Activated T-helper 17 cell treated with anti-CD3 and anti-CD28 coated beads, Interleukin-2, amount 50 U/mL, for 72 hours (primary cell): Measurements from ENCODE around the gene CCDC40. TPM values are rescaled to one million over a fixed set of nuclear protein-coding genes. Genes with fewer than 3 reads are reported as not detected.

Experiments
- ATAC-seq: fragments of 150-1000 bp; cut with Tn5 transposase; replicated peaks from 2 replicates; pipeline ENCODE4 v1.10.0; 2021; ENCODE audit warnings: mild to moderate bottlenecking, moderate library complexity
- H3K27ac Mint-ChIP-seq: one replicate; pipeline ENCODE4 v1.8.0; 2022; ENCODE audit warnings: mixed read lengths
- H3K27me3 Mint-ChIP-seq: one replicate; pipeline ENCODE4 v1.8.0; 2022; ENCODE audit warnings: mixed read lengths
- H3K36me3 Mint-ChIP-seq: one replicate; pipeline ENCODE4 v1.8.0; 2022; ENCODE audit warnings: low read depth, mild to moderate bottlenecking, mixed read lengths
- H3K4me1 Mint-ChIP-seq: one replicate; pipeline ENCODE4 v1.8.0; 2022; ENCODE audit warnings: mixed read lengths
- H3K4me3 Mint-ChIP-seq: one replicate; pipeline ENCODE4 v1.8.0; 2022; ENCODE audit warnings: mild to moderate bottlenecking, mixed read lengths
- H3K9me3 Mint-ChIP-seq: one replicate; pipeline ENCODE4 v1.8.0; 2022; ENCODE audit warnings: mixed read lengths
- total RNA-seq, 2 donors: library from RNA; stranded (reverse); gene quantifications; one replicate each; pipeline ENCODE4 v1.2.3, GENCODE V29; 2022

Gene CCDC40
- total RNA-seq, 2 donors from 2014 or later = 0.69 TPM; not detected in 1

DNA sequence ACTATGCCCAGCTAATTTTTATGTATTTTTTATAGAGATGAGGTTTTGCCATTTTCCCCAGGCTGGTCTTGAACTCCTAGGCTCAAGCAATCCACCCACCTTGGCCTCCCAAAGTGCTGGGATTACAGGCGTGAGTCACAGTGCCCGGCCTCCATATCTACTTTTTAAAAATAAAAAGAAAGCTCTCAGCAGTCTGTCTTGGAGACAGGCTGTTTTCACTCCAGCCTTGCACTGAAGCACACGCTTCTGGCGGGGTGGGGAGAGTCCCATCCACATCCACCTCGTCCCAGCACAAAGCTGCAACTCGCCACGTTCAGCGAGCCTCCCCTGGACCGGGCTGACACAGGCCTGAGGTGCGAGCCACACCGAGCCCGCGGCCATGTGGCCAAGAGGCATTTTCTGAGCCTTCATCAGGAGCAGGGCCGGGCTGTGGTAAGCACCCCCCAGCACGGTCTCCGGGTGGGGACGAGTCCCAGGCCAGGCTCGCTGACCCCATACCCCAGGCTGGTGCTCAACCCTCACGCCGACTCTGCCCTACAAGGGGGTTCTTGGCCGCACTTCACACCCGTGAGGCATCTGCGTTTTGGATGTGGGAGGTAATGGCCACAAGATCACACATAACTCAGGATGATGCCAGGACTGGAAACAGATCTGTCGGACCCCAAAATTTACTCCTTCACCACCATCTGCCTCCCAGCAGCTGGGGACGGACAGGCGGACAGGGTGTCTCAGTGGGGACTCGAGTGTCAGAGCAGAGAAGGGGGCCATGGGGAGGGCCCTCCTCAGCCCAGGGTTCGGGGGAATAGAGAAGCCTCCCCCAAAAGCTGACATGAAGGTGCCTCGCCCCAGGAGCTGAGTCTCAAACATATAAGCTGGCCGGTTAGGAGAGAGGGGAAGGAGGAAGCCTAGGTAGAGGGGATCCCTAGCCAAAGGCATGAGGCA is 29.4 kb upstream of the CCDC40 start:
- H3K4me1 Mint-ChIP-seq = peaks cover 5% of the 10 kb centered on the region

GRCh38 chr17:80007939-80008338 is 28.5 kb upstream of the CCDC40 start:
- Mint-ChIP-seq H3K4me3 (no peak overlapping the region), H3K9me3 (no peaks in the 10 kb centered on the region), H3K27me3 (no peaks in the 10 kb centered on the region), H3K36me3 (no peaks in the 10 kb centered on the region), H3K4me1 (peaks cover 5% of the 10 kb centered on the region), H3K27ac (no peak overlapping the region)
- no peak for ATAC-seq

More for the DNA sequence above, 29.4 kb upstream of the CCDC40 start:
- Mint-ChIP-seq H3K27ac (no peak overlapping the region), H3K36me3 (no peaks in the 10 kb centered on the region), H3K9me3 (no peaks in the 10 kb centered on the region), H3K4me3 (no peak overlapping the region), H3K27me3 (no peaks in the 10 kb centered on the region)
- no peak for ATAC-seq

DNA sequence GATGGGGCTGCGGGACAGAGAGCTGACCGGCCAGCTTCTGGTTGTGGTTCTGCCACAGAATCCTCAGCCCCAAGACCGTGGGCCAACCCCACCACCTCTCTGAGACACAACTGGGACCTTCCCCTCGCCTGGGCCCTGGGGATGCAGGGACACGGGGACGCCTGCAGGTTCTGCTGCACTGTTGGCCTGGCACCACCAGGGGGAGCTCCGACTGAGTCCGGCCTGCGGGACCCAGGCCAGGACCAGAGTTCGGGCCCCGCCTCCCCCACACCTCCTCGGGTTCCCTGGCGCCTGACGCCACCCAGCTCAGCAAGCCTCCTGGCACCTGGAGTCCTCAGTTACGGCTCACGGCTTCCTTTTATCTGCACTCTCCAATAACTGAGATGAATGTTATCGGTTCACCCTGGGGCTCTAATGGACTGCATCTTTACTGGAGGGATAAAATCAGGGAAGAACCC is 28.0 kb upstream of the CCDC40 start:
- no peak overlapping the region for H3K27ac Mint-ChIP-seq
- H3K36me3 Mint-ChIP-seq = no peaks in the 10 kb centered on the region
- no peaks in the 10 kb centered on the region for H3K27me3 Mint-ChIP-seq
- H3K9me3 Mint-ChIP-seq = no peaks in the 10 kb centered on the region
- H3K4me1 Mint-ChIP-seq = peaks cover 5% of the 10 kb centered on the region
- no peak overlapping the region for H3K4me3 Mint-ChIP-seq
- peak; percentile 90 for ATAC-seq

DNA sequence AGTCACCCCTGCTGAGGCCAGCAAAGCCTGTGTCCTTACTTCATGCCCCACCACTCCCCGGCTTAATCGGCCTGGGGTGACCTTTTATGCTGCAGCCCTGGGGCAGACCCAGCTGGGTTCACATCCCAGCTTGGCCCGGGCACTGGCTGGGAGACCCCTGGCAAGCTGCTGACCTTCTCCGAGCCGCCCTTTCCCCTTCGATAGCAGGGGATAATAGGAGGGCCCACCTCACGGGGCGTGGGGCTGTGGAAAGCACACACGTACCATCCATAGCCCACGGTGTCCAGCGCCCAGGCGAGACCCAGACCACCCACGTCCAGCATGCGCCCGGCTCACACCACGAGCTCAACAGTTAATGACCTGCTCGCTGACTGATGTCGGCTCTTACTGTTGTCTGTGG is 27.6 kb upstream of the CCDC40 start:
- Mint-ChIP-seq H3K4me1 (peaks cover 5% of the 10 kb centered on the region), H3K4me3 (no peak overlapping the region), H3K9me3 (no peaks in the 10 kb centered on the region), H3K27me3 (no peaks in the 10 kb centered on the region), H3K36me3 (no peaks in the 10 kb centered on the region), H3K27ac (no peak overlapping the region)
- no peak for ATAC-seq

- no peak for ATAC-seq
- Mint-ChIP-seq H3K9me3 (no peaks in the 10 kb centered on the region), H3K27ac (no peak overlapping the region), H3K4me3 (no peak overlapping the region), H3K4me1 (peaks cover 5% of the 10 kb centered on the region), H3K36me3 (no peaks in the 10 kb centered on the region), H3K27me3 (no peaks in the 10 kb centered on the region)
These were observed 26.8 kb upstream of the CCDC40 start for GRCh38 chr17:80009391-80010282.

- Mint-ChIP-seq H3K4me1 (peaks cover 5% of the 10 kb centered on the region), H3K27me3 (no peaks in the 10 kb centered on the region), H3K9me3 (no peaks in the 10 kb centered on the region), H3K36me3 (no peaks in the 10 kb centered on the region), H3K27ac (no peak overlapping the region), H3K4me3 (no peak overlapping the region)
- ATAC-seq = no peak
These were observed 26.1 kb upstream of the CCDC40 start for GRCh38 chr17:80010283-80010858.

DNA sequence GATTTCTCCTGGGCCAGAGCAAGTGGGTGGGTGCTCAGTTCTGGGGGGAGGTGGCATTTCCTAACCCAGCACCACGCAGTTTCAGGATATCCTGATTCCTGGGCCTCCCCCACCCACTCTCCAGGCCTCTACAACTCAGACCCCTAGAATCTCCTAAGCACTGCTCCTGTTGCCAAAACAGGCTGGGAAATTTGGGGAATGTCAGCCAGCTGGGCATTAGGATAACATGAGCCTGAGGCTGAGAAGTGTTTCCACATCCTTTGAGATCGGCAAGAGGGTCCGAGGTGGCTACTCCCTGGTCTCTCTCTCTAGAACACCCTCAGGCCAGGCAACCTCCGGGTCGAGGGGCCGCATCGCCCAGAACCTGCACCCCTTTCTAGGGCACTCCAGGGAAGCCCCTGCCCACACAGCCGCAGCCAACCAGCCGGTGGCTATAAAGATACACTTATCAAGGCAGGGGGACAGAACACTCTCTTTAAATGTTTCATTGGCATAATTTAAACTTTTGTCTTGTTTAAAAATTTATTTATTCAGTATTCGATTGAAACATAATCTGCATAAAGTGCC is 24.4 kb upstream of the CCDC40 start:
- Mint-ChIP-seq H3K36me3 (no peaks in the 10 kb centered on the region), H3K9me3 (no peaks in the 10 kb centered on the region), H3K4me1 (no peaks in the 10 kb centered on the region), H3K27me3 (no peaks in the 10 kb centered on the region), H3K4me3 (no peak overlapping the region), H3K27ac (no peak overlapping the region)
- ATAC-seq = no peak

DNA sequence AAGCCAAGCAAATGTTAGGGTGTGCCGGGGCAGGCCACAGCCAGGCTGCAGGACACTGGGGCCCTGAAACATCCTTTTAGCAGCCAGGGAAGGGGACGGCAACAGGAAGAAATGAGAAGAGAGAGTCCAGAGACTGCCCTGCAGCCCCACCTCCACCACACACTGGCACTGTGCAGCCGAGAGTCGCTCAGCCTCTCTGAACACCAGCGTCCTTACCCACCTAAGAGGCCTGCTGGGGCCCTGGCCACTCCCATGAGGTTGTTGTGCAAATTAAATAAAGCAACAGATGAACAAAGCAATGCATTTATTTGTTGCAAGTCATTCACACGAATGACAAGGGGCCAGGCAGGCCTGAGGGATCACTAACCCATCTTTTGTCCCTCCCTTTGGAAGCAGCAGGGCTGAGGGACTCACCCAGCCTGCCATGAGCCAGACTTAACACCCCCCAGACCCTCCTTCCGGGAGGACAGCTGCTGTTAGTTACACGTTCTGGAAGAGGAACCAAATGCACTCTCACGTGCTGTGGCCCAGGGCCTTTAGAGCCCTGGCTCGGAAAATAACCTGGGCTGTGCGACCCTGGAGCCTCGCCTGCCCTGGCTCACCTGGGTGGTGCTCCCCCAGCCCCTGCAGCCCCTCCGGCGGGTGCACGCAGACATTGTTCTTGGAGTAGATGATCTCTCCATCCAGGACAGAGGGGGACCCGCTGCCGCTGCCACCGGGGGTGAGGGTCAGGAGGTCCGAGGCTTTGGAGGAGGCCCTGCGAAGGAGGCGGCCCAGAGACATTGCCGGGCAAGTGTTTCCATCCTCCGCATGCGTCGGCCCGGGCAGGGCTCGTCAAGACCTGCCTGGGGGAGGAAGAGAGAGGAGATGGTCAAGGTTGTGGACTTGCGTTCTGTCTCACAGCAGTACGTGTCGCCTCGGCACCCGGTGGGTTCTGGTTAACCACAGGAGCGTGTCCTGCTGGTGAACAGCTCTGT is 23.4 kb upstream of the CCDC40 start:
- no peaks in the 10 kb centered on the region for H3K27me3 Mint-ChIP-seq
- H3K36me3 Mint-ChIP-seq = no peaks in the 10 kb centered on the region
- H3K9me3 Mint-ChIP-seq = no peaks in the 10 kb centered on the region
- H3K4me1 Mint-ChIP-seq = no peaks in the 10 kb centered on the region
- no peak overlapping the region for H3K4me3 Mint-ChIP-seq
- H3K27ac Mint-ChIP-seq = no peak overlapping the region
- ATAC-seq = no peak

DNA sequence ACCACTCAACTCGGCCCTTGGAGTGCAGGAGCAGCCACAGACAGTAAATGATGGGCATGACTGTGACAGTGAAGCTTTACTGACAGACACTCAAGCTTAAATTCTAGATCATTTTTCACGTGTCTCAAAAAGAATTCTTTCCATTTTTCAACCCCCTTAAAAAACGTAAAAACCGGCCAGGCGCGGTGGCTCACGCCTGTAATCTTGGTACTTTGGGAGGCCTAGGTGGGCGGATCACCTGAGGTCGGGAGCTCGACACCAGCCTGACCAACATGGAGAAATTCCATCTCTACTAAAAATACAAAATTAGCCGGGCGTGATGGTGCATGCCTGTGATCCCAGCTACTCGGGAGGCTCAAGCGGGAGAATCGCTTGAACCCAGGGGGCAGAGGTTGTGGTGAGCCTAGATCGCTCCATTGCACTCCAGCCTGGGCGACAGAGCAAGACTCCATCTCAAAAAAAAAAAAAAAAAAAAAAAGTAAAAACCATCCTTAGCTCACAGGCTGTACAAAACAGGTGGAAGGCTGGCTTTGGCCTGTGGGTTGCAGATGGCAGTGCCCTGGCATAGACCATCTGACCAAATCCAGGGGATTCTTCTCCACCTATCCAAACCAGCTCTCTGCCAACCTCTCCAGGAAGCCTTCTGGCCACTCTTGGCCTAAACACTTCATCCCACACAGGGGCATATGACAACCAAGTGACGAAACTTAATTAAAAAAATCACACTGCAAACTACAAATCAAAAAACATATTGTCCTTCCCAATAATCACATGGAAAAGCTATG is 19.0 kb upstream of the CCDC40 start:
- H3K27ac Mint-ChIP-seq = no peak overlapping the region
- H3K4me1 Mint-ChIP-seq = no peaks in the 10 kb centered on the region
- H3K36me3 Mint-ChIP-seq = no peaks in the 10 kb centered on the region
- ATAC-seq = no peak
- H3K27me3 Mint-ChIP-seq = no peaks in the 10 kb centered on the region
- H3K9me3 Mint-ChIP-seq = no peaks in the 10 kb centered on the region
- H3K4me3 Mint-ChIP-seq = no peak overlapping the region

DNA sequence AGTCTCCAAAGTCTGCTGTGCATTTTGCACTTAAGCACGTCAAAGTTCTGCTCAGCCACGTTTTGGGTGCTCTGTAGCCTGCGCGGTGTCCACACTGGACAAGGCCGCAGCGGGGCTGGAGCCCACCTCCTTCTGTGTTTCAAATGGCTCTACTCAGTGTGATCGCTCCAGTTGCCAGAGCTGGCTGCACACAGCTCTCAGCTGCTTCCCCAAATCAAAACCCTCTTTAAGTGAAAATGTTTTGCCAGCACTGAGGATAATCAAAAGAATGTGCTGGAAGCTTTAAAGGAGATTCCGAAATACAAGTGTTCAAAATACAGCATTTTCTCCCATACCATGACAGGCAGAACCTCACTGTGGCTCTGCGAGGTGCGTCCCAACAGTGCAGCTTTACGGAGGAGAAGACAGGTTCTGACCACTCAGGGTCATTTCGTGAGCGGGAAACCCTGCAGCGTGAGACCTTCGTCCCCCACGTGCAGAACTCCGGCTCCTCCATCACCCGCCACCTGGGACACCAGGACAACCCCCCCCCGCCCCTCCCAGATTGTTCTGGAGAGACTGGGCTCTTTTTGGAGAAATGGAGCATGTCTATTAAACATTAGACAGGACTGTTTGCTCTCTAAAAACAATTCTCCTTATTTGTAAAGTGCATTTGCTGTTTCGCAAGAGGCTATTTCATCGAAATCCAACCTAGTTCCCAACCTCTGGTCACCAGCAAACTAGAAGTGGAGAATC is 17.4 kb upstream of the CCDC40 start:
- Mint-ChIP-seq H3K36me3 (no peaks in the 10 kb centered on the region), H3K27ac (no peak overlapping the region), H3K9me3 (no peaks in the 10 kb centered on the region), H3K4me1 (no peaks in the 10 kb centered on the region), H3K27me3 (no peaks in the 10 kb centered on the region), H3K4me3 (no peak overlapping the region)
- no peak for ATAC-seq

GRCh38 chr17:80021600-80021999 is 14.8 kb upstream of the CCDC40 start:
- H3K9me3 Mint-ChIP-seq = no peaks in the 10 kb centered on the region
- no peak for ATAC-seq
- H3K4me1 Mint-ChIP-seq = no peaks in the 10 kb centered on the region
- H3K27ac Mint-ChIP-seq = no peak overlapping the region
- no peak overlapping the region for H3K4me3 Mint-ChIP-seq
- H3K36me3 Mint-ChIP-seq = no peaks in the 10 kb centered on the region
- H3K27me3 Mint-ChIP-seq = no peaks in the 10 kb centered on the region

DNA sequence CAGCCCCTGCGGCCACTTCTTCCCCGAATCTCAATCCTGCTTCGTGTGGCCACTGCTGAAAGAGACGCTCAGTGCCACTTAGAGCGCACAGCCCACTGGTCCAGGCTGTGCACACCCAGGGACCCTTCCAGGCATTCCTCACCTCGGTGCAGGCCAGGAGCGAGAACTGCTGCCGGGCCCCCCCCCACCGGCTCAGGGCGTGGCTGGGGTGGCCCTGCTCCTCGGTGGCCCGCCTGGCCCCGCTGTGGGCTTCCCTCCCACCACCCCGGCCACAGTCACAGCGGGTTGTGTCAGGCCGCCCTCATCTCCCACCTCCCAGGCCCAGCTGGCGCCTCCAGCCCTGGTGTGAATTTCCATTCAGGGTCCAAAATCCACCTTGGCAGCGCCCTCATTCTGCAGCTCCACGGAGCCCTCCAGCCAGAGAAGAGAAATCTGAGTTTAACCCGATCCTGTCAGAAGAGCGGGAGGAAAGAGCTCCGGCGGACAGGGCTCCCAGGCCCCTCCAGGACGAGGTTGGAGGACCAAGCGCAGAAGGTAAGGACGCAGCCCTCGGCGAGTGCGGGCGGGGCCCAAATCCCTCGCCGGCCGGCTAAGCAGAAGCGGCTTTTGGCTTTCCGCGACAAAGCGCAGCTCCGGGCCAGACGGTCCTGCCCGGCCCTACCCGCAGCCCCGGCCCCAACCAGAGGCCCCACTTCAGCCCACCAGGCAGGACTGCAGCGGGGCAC is 12.8 kb upstream of the CCDC40 start:
- no peak for ATAC-seq
- Mint-ChIP-seq H3K27ac (no peak overlapping the region), H3K4me1 (no peaks in the 10 kb centered on the region), H3K36me3 (no peaks in the 10 kb centered on the region), H3K27me3 (no peaks in the 10 kb centered on the region), H3K4me3 (no peak overlapping the region), H3K9me3 (no peaks in the 10 kb centered on the region)
